OCI-LY7 (cell line): ENCODE measurements around the gene NFATC2. TPM values are rescaled to one million over a fixed set of nuclear protein-coding genes. Genes with fewer than 3 reads are reported as not detected.

Experiments used
- BruUV-seq: library from RNA; stranded (reverse); fragments of 400-500 nt; replicated peaks from 2 replicates; lab custom pipeline; 2021; lab: Mats Ljungman, UMichigan
- CTCF ChIA-PET: fragments of 300-600 bp; sonication (Branson Sonifier 250); formaldehyde crosslinking; loops from one replicate; lab custom pipeline; 2022; ENCODE audit warnings: antibody characterized with exemption; ENCODE audit not compliant: unreplicated experiment; lab: Charles Lee
- POLR2A ChIA-PET: fragments of 300-600 bp; sonication (Branson Sonifier 250); formaldehyde crosslinking; loops from one replicate; lab custom pipeline; 2022; ENCODE audit warnings: antibody characterized with exemption; lab: Charles Lee
- DNase-seq: peaks from one replicate; pipeline ENCODE4 v3.0.0-alpha.2; 2015; ENCODE audit warnings: low spot score
- H2AFZ ChIP-seq: fragments of 200-600 bp; sonication (generic), shearing (Covaris generic); 2 replicates; pipeline ENCODE4 v1.6.1; 2014; ENCODE audit warnings: mild to moderate bottlenecking, antibody characterized with exemption, low read length, moderate library complexity
- H3K27ac ChIP-seq: fragments of 200-600 bp; sonication (generic); 2 replicates; pipeline ENCODE4 v1.5.1; 2014; ENCODE audit warnings: mixed run types, low read depth, mild to moderate bottlenecking, moderate library complexity, low read length, inconsistent platforms; ENCODE audit not compliant: poor library complexity, severe bottlenecking
- H3K36me3 ChIP-seq: fragments of 200-600 bp; sonication (generic); 2 replicates; pipeline ENCODE4 v1.6.1; 2014; ENCODE audit warnings: mild to moderate bottlenecking, antibody characterized with exemption, low read length, moderate library complexity, mixed read lengths; ENCODE audit not compliant: insufficient read depth
- H3K4me1 ChIP-seq: fragments of 200-600 bp; sonication (generic); 2 replicates; pipeline ENCODE4 v1.5.1; 2014; ENCODE audit warnings: mild to moderate bottlenecking, low read length; ENCODE audit not compliant: insufficient read depth, poor library complexity, severe bottlenecking
- H3K4me2 ChIP-seq: fragments of 200-600 bp; sonication (generic); 2 replicates; pipeline ENCODE4 v1.6.1; 2014; ENCODE audit warnings: mild to moderate bottlenecking, low read length
- H3K4me3 ChIP-seq: fragments of 200-600 bp; sonication (generic); 2 replicates; pipeline ENCODE4 v1.5.1; 2014; ENCODE audit warnings: mild to moderate bottlenecking, low read depth, low read length; ENCODE audit not compliant: poor library complexity, severe bottlenecking
- H3K79me2 ChIP-seq: fragments of 200-600 bp; sonication (generic); 2 replicates; pipeline ENCODE4 v1.6.1; 2016; ENCODE audit warnings: low read depth, mild to moderate bottlenecking, low read length, moderate library complexity, mixed read lengths; ENCODE audit not compliant: insufficient read depth
- H3K9me2 ChIP-seq: fragments of 200-600 bp; sonication (generic); 2 replicates; pipeline ENCODE4 v1.6.1; 2016; ENCODE audit warnings: mild to moderate bottlenecking, low read length, mixed read lengths; ENCODE audit not compliant: insufficient read depth
- H3K9me3 ChIP-seq: fragments of 200-600 bp; sonication (generic); 2 replicates; pipeline ENCODE4 v1.6.1; 2014; ENCODE audit warnings: mild to moderate bottlenecking, mixed run types, low read length, mixed read lengths
- H4K20me1 ChIP-seq: fragments of 200-600 bp; sonication (generic); 2 replicates; pipeline ENCODE4 v1.6.1; 2014; ENCODE audit warnings: mild to moderate bottlenecking, antibody characterized with exemption, low read length, moderate library complexity, mixed read lengths; ENCODE audit not compliant: insufficient read depth
- CTCF ChIP-seq: fragments of 200-600 bp; sonication (generic); conservative IDR thresholded peaks from 2 replicates; pipeline ENCODE4 v1.5.1; 2014; ENCODE audit warnings: mild to moderate bottlenecking, antibody characterized with exemption, low read length, moderate library complexity, mixed read lengths
- EZH2phosphoT487 ChIP-seq: fragments of 200-600 bp; sonication (generic); IDR thresholded peaks from 2 replicates; pipeline ENCODE4 v1.6.1; 2018; ENCODE audit warnings: low read depth, borderline replicate concordance, mild to moderate bottlenecking, mixed run types, antibody characterized with exemption, low read length, moderate library complexity, mixed read lengths
- intact Hi-C: fragments of 100-400 bp; cut with micrococcal nuclease; formaldehyde crosslinking; loops from one replicate; pipeline ENCODE4 v1.10.0; 2022; ENCODE audit not compliant: unreplicated experiment
- total RNA-seq, 2 experiments: library from RNA; depleted of rRNA in 1 of 2; stranded (reverse); fragments of >200 nt in 1 of 2; shearing (Covaris generic) in 1 of 2; gene quantifications; 2 replicates each; pipeline ENCODE4 v1.2.3, GENCODE V29; 2014 to 2022

Gene NFATC2
- total RNA-seq, 2 experiments from 2014 or later: 12.5 to 43.8 TPM

- CTCF ChIA-PET: no interaction called here
- Histone ChIP-seq H2AFZ (no peak overlapping the region), H3K36me3 (no peaks in the 10 kb centered on the region)
Measured at GRCh38 chr20:51562332-51563173, 20.0 kb upstream of the NFATC2 start.

GRCh38 chr20:51562027-51562331, 19.5 kb upstream of the NFATC2 start:
- intact Hi-C loops: no loop called here
- no peak overlapping the region for H3K4me2 ChIP-seq

More at GRCh38 chr20:51562332-51563173, 20.0 kb upstream of the NFATC2 start:
- POLR2A ChIA-PET: no interaction called here
- no peak overlapping the region for H3K4me3 ChIP-seq
- TF ChIP-seq CTCF: no peak
- no peak for TF ChIP-seq EZH2phosphoT487
- BruUV-seq: no TSS peak
- no peaks in the 10 kb centered on the region for H3K4me1 ChIP-seq
- intact Hi-C loops: no loop called here
- H4K20me1 ChIP-seq: no peaks in the 10 kb centered on the region
- no peaks in the 10 kb centered on the region for H3K9me3 ChIP-seq
- no peak overlapping the region for H3K27ac ChIP-seq
- no peak for DNase-seq
- no peak overlapping the region for H3K4me2 ChIP-seq
- H3K9me2 ChIP-seq: no peaks in the 10 kb centered on the region
- H3K79me2 ChIP-seq: no peaks in the 10 kb centered on the region

More at GRCh38 chr20:51562027-51562331, 19.5 kb upstream of the NFATC2 start:
- H3K27ac ChIP-seq: no peak overlapping the region
- H3K36me3 ChIP-seq: no peaks in the 10 kb centered on the region
- POLR2A ChIA-PET: no interaction called here
- H4K20me1 ChIP-seq: no peaks in the 10 kb centered on the region
- no peaks in the 10 kb centered on the region for H3K9me2 ChIP-seq
- no peak overlapping the region for H2AFZ ChIP-seq
- H3K9me3 ChIP-seq: no peaks in the 10 kb centered on the region
- H3K4me3 ChIP-seq: no peak overlapping the region
- no peak for TF ChIP-seq EZH2phosphoT487
- TF ChIP-seq CTCF: no peak
- H3K79me2 ChIP-seq: no peaks in the 10 kb centered on the region
- CTCF ChIA-PET: no interaction called here
- DNase-seq: no peak
- H3K4me1 ChIP-seq: no peaks in the 10 kb centered on the region
- no TSS peak for BruUV-seq
